Fibroblast of gingiva (primary cell): ENCODE measurements around the gene CCDC33.

ENCODE experiments used
- DNase-seq: peaks from one replicate; pipeline ENCODE4 v3.0.0-alpha.2; 2011; ENCODE audit warnings: low read depth

CCDC33 gene

DNA sequence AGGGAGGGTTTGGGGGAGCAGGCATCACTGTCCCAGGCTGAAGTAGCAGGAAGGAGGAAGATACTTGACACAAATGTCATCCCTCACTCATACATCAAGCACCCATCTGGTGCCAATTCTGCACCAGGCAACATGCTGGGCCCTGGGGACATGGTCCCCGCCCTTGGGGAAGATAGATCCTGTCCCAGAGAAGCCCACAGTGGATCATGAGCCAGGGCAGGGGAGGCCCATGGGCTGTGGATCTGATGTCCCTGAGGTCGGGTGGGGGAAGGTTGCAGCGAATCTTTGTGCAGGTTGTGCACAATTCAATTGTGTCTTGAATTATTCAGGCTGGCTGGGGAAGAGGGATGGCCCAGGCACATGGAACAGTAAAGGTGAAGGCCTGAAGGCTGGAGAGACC is 6.4 kb upstream of the CCDC33 start:
- DNase-seq = no peak

DNA sequence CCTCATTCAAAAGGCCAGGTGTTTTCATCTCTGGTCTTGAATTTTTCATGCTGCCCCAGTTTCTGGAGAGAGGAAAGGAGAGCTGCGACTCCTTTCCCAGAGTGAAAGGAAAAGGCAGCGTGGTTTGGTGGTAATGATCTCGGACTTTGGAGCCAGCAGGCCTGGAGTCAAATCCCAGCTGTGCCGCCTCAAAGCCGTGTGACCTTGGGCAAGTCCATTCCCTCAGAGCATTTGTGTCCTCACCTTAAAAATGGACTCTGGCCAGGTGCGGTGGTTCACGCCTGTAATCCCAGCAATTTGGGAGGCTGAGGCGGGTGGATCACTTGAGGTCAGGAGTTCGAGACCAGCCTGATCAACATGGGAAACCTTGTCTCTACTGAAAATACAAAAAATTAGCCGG is 4.7 kb upstream of the CCDC33 start:
- DNase-seq = no peak

DNA sequence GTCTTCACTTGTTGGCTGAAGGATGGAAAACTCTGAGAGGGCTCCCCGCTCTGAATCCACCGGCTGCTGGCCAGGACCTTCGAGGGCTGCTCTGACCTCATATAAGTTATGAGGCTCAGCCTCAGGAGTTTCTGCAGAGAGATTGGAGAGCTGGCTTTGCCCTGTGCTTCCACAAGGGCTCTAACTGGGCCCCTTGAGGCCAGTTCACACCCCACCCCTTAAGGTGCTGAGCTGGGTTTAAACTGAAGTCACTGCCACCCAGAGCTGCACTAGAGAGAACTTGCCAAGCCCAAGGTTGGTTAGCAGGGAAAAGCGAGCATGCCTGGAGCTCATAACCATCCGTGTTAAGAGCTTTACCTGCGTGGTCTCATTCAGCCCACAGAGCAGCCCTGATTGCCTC is 2.8 kb upstream of the CCDC33 start:
- no peak for DNase-seq

DNA sequence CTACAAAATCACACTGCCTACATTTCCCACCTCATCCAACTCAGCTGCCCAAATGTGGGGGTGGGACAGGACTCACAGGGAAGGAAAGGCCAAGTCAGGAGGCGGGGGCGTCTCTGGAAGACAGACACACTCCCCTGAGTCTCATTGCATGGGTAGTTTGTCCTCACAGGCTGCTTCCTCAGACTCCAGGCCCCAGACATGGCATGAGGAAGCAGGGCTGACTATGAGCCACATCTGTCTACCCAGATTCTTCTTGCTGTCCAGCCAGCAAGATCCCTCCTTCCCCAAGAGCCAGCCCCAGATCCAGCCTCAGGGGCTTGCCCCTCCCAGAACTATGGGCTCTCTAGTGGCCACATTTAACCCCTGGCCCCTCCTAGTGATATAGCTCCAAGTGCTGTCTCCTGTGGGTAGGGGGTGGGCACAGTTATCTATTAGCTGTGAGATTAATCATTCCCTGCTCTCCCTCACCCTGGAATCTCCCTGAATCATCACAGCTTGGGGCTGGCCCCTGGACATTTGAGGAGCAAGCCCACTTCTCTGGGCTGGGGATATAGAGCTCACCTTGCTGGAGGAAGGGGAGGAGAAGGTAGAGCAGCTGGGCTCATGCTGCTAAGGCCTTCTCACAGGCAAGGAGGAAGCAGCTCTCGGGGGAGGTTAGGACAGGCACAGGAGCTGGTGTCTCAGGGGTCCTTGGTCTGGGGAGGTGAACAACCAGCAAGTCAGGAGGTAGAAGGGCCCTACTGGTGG is 2.1 kb upstream of the CCDC33 start:
- no peak for DNase-seq

DNA sequence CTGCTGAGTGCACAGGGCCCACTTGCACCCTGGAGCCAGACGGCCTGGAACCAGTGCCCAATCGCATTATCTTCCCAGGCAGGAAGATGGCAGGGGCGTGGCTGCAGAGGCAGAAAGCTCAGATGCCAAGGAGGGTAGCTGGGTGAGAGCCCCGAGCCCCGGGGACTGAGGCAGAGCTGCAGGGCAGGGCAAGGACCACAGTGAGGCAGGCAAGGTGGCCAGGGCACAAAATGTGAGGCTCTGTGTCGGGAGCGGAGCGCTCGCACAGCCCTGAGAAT is 1.6 kb upstream of the CCDC33 start:
- DNase-seq = no peak

DNA sequence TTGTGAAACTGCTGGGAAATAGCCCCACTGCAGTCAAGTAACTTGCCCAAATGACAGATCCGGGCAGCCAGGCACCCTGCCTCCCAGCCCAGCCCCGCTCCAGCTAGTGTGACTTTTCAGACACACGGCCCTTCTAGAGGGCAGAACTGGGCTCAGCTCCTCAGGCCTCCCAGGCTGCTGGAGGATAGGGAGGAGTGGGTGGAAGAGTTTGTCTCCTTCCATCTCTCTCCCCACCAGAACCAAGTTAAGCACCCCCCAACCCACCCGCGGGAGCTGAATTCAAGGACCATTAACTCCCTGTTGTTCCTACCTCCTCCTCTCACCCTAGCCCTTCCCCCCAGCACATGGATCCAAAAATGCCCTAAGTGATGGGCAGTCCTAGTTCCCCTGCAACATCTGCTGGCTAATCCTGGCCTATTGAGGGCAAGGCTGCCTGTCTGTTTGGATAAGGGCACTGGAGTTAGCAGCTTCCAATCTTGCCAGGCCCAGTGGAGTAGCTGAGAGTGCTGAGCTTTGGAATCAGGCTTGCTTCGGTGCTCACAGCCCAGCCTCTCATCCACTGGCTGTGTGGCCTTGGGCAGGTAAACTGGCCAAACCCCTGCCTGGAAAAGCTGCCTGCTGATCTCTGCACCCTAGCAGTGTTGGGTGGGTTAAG is 3.1 kb downstream of the CCDC33 start:
- DNase-seq = no peak

DNA sequence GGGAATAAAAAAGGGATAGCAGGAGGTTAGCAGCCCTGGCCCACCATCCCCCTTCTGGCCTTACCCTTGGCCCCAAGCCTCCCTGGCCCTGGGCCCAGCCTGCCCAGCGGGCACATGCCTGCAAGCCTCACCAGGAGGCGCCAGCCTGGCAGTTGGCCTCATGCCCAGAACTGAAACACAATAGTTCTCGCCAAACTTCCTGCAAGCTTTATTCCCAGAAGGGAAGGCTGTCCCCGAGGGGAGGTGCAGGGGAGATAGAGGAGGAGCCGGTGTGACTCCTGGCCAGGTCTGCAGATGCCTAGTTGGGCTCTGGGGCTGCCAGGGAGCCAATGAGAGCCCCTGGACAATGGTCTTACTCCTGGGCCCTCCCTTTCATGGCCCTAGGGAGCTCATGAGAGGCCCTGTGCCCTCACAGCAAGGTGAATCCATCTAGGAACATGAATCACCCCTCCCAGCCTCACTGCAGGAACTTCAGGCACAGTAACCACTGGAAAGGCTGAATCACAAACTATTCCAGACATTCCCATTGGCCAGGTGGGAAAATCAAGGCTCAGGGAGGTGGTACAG is 4.0 kb downstream of the CCDC33 start:
- peak; percentile 90 for DNase-seq

GRCh38 chr15:74240897-74241614 is 4.9 kb downstream of the CCDC33 start:
- DNase-seq = no peak

GRCh38 chr15:74242441-74243185 is 6.5 kb downstream of the CCDC33 start:
- DNase-seq = no peak

DNA sequence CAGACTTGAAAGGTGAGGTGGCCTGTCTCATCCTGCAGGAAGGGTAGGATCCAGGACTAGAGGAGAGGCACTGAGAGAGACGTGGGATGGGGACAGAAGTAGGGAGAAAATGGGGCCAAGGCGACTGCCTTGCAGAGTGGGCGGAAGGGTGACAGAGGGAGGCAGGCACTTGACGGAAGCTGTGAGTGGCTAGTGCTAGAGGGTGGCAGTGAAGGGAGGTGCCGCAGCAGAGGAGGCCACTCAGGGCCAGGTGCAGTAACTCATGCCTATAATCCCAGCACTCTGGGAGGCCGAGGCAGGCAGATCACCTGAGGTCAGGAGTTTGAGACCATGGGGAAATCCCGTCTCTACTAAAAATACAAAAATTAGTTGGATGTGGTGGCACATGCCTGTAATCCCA is 7.3 kb downstream of the CCDC33 start:
- no peak for DNase-seq

DNA sequence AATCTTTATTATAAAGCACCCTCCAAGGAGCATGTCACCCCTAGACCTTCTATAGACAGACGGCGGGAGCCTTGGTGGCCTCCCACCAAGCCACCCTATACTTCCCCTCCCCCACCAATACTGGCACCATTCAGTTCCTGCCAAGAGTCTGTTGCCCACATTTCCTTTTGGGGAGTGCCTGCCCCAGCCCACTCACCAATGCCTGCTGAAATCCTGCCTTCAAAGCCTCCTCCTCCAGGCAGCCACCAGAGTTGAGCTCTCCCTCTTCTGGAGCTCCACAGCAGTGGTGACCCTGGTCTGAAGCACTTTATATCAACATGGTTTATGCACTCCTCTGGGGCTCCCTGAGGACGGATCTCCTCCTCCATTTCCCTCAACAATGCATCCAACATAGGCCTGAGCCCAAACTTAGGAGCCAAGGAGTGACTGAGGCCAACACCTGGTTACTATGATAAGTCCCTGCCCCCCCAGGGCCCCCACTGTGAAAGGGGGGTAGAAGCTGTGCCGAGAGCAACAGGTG is 8.8 kb downstream of the CCDC33 start:
- DNase-seq = no peak

GRCh38 chr15:74245342-74245931 is 9.3 kb downstream of the CCDC33 start:
- no peak for DNase-seq

DNA sequence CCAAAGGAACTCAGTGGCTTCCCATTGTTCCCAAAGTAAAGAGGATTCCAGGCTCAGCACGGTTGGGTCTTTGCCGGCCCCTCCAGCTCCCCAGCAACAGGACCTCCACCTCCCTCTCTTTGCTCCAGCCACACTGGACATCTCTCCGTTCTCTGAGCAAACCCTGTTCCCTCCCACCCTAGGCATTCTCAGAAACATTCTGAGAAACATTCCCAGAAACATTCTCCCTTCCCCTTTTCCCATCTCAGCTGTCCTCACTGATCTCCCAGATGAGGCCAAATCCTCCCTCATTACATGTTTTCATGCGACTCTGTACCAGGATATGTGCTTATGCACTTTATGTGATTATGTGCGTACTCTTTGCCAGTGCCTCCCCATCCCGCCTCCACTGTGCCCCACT is 14.1 kb downstream of the CCDC33 start:
- no peak for DNase-seq

DNA sequence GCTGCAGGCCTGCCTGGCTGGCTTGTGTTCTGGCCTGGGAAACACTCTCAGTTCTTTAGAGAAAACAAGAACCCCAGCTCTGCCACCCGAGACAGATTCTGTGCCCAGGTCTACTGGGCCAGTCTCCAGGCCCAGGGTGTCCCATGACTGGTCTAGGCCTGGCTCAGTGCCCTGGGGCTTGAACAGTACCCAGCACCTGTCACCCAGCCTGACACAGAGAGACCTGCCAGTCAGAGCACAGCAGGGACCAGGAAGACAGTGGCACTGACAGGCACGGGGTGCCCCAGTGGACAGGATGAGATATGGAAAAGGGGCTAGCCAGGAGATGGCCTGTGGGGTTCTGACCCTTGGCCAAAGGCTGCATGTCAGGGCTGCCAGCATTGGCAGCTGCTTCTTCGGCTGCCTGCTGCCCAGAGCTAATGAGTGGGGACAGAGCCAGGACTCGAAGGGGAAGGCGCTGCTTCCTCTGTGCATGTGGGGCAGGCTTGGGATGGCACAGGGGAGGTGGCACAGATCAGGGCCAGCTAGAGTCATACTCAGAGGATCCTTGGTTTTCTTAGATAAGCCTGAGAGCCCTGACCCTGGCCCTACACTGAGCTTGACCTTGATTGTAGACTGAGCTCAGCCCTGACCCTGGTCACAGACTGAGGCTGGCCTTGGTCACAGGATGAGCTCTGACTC is 15.1 kb downstream of the CCDC33 start:
- DNase-seq = no peak

DNA sequence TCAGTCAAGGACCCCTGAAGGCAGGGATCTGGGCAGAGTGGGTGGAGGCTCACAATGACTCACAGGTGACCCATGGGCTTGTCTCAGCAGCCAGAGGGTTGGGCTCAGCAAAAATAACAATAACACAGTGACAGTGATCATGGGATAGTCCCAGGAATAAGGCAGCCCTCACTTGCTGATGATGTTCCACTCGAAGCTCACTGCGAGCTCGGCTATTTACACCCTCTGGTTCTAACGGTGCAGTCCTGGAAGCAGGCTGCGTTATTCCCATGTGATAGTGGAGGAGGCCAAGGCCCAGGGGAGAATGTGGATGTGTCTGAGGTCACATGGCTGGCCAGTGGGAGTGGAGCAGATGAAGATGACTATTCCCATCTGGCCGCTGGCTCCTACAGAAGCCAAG is 16.2 kb downstream of the CCDC33 start:
- no peak for DNase-seq

GRCh38 chr15:74252721-74253120 is 16.6 kb downstream of the CCDC33 start:
- DNase-seq = no peak

- DNase-seq = no peak
These were observed 17.2 kb downstream of the CCDC33 start for GRCh38 chr15:74253211-74253921.

DNA sequence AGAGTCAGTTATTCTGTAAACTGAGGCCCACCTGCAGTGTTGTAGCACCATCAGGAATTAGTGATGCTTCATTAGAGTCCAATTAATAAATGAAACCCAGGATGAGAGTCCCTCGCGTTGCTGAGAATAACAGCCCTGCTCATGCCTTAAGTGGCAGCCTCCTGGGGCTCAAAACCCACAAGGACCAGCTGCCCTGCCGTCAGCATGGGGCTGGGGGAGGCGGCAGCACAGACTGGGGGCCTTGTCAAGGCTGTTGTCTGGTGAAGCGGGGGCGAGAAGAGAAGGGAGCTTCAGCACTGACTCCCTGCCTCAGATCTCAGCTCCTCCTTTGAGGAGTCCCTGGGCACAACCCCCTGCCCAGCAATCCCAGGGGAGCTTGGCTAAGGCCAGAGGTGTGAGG is 21.0 kb downstream of the CCDC33 start:
- DNase-seq = no peak

DNA sequence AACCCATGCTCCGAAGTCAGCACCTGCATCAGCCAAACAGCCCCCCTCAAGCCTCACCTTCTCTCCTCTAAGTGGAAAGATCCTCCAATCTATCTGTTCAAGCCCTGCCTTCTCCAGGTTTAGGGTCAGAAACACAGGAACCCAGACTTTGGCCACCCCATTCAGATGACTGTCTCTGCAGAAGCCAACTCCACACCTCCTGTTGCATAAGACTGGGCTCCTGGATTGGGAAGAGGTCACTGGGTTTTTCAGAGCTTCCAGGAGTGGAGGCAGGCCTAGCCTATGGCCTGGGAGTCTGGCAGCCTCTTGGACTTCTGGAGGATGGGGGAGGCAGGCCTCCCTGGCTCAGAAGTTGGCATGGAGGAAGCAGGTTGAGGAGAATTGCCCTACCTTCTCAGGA is 21.5 kb downstream of the CCDC33 start:
- DNase-seq = no peak

- DNase-seq = no peak
These were observed 22.5 kb downstream of the CCDC33 start for GRCh38 chr15:74258456-74259291.
